ENCODE data around the gene TPSD1. TPM values are rescaled to one million over a fixed set of nuclear protein-coding genes. Genes with fewer than 3 reads are reported as not detected.

TPSD1 gene
- total and polyA plus RNA-seq, 10 of the 15 experiments (the other 5 are each of a cell fraction or from before 2014, with no cell fraction given): not detected

GRCh38 chr16:1218930-1219611 lies 36.8 kb upstream of the TPSD1 start:
- 25% methylated on average over 23 of the region's 24 CpGs for WGBS (ENCODE audit: insufficient coverage, insufficient replicate concordance, low lambda C conversion rate, missing lambda C conversion rate)
- in situ Hi-C loops (cut with MboI): no loop called here

More at GRCh38 chr16:1218930-1219611, 36.8 kb upstream of the TPSD1 start:
- FAIRE-seq (no peak), DNase-seq (ENCODE audit: low read depth, low spot score) (no peak), ATAC-seq (no peak)
- Histone ChIP-seq H3K9me3 (replicated peaks; ENCODE audit: control insufficient read depth, insufficient read depth, low read length) (no peaks in the 10 kb centered on the region), H3K36me3 (ENCODE audit: control insufficient read depth in 2 of 2, insufficient read depth in 2 of 2, low read length in 1 of 2) (no peaks in the 10 kb centered on the region), H3K9ac (ENCODE audit: control insufficient read depth, insufficient read depth, low read length) (no peak overlapping the region), H3K4me3 (no peak overlapping the region), H3K27ac (ENCODE audit: control insufficient read depth, insufficient read depth) (no peak overlapping the region), H3K4me2 (ENCODE audit: control insufficient read depth, insufficient read depth) (no peak overlapping the region), H3K79me2 (ENCODE audit: control insufficient read depth, insufficient read depth, low read length) (no peaks in the 10 kb centered on the region), H3K4me1 (ENCODE audit: control insufficient read depth, insufficient read depth, low read length) (no peaks in the 10 kb centered on the region), H2AFZ (ENCODE audit: control insufficient read depth, low read depth, low read length) (no peak overlapping the region), H3K27me3 (replicated peaks in 1 of 2; ENCODE audit: control insufficient read depth in 2 of 2, insufficient read depth in 2 of 2, low read length in 1 of 2) (no peaks in the 10 kb centered on the region; a peak in 1 of 4 replicates), H4K20me1 (ENCODE audit: control insufficient read depth, insufficient read depth) (no peaks in the 10 kb centered on the region)
- ChIA-PET SMC1A (ENCODE audit: uncharacterized antibody, unreplicated experiment) (no interaction called here), POLR2A (no interaction called here), RAD21 (ENCODE audit: unreplicated experiment) (no interaction called here), CTCF (no interaction called here)
- intact Hi-C loops (cut with micrococcal nuclease; ENCODE audit: unreplicated experiment): no loop called here
- no TSS peak for BruUV-seq (replicated peaks)
- TF ChIP-seq ZNF274 (IDR thresholded peaks at IDR 0.05; ENCODE audit: insufficient read depth, insufficient read length): no peak
- TF ChIP-seq TCF12 (IDR thresholded peaks at IDR 0.05; ENCODE audit: low read depth, low read length): no peak
- no peak for TF ChIP-seq ZNF217 (IDR thresholded peaks at IDR 0.05)
- no peak for TF ChIP-seq USF1 (IDR thresholded peaks at IDR 0.05; ENCODE audit: borderline replicate concordance, extremely low read length, insufficient read depth, low read depth, low read length)
- no peak for TF ChIP-seq ETV6 (conservative IDR thresholded peaks at IDR 0.05 in 1 of 2, IDR thresholded peaks at IDR 0.05 in 1 of 2; ENCODE audit: borderline replicate concordance in 1 of 2, low read depth in 1 of 2)
- no peak for TF ChIP-seq IKZF2 (IDR thresholded peaks at IDR 0.05)
- no peak for TF ChIP-seq SREBF2 (IDR thresholded peaks at IDR 0.05; ENCODE audit: low read length)
- TF ChIP-seq ZNF207 (IDR thresholded peaks at IDR 0.05; ENCODE audit: borderline replicate concordance): no peak
- TF ChIP-seq RAD21 (IDR thresholded peaks at IDR 0.05; ENCODE audit: insufficient read depth, low read depth, low read length): no peak
- TF ChIP-seq BCL11A (IDR thresholded peaks at IDR 0.05; ENCODE audit: low read depth, low read length): no peak
